ENCODE results near the gene DNAH2. TPM values are rescaled to one million over a fixed set of nuclear protein-coding genes. Genes with fewer than 3 reads are reported as not detected.

DNAH2 gene
- total and polyA plus RNA-seq, 2 of the 13 experiments (the other 11 are each of a cell fraction or from before 2014, with no cell fraction given) = not detected

- TF ChIP-seq ZNF333 (CRISPR knock-in tag; IDR thresholded peaks at IDR 0.05; ENCODE audit: borderline replicate concordance) = no peak
- TF ChIP-seq DNMT3B (CRISPR knock-in tag; conservative IDR thresholded peaks at IDR 0.05) = 0 out of 2 replicates have a peak, but pooled peaks have one; percentile 33
- TF ChIP-seq SNAPC2 (CRISPR knock-in tag; IDR thresholded peaks at IDR 0.05) = no peak
- no peak for TF ChIP-seq EEA1 (CRISPR knock-in tag; IDR thresholded peaks at IDR 0.05; ENCODE audit: borderline replicate concordance)
- no peak for TF ChIP-seq FOSL1 (CRISPR knock-in tag; IDR thresholded peaks at IDR 0.05; ENCODE audit: borderline replicate concordance)
- no peak for TF ChIP-seq FUBP1 (CRISPR knock-in tag; IDR thresholded peaks at IDR 0.05; ENCODE audit: borderline replicate concordance)
- no peak for TF ChIP-seq DNMT1 (CRISPR knock-in tag; IDR thresholded peaks at IDR 0.05)
- TF ChIP-seq HNF4A (CRISPR knock-in tag; IDR thresholded peaks at IDR 0.05) = peak; percentile 83
- peak; percentile 83 for TF ChIP-seq NFIC (IDR thresholded peaks at IDR 0.05; ENCODE audit: low read length)
- no peak for TF ChIP-seq ZNF468 (CRISPR knock-in tag; IDR thresholded peaks at IDR 0.05)
- TF ChIP-seq ARID5B (CRISPR knock-in tag; IDR thresholded peaks at IDR 0.05) = peak; percentile 73
- TF ChIP-seq, protein P1, sequence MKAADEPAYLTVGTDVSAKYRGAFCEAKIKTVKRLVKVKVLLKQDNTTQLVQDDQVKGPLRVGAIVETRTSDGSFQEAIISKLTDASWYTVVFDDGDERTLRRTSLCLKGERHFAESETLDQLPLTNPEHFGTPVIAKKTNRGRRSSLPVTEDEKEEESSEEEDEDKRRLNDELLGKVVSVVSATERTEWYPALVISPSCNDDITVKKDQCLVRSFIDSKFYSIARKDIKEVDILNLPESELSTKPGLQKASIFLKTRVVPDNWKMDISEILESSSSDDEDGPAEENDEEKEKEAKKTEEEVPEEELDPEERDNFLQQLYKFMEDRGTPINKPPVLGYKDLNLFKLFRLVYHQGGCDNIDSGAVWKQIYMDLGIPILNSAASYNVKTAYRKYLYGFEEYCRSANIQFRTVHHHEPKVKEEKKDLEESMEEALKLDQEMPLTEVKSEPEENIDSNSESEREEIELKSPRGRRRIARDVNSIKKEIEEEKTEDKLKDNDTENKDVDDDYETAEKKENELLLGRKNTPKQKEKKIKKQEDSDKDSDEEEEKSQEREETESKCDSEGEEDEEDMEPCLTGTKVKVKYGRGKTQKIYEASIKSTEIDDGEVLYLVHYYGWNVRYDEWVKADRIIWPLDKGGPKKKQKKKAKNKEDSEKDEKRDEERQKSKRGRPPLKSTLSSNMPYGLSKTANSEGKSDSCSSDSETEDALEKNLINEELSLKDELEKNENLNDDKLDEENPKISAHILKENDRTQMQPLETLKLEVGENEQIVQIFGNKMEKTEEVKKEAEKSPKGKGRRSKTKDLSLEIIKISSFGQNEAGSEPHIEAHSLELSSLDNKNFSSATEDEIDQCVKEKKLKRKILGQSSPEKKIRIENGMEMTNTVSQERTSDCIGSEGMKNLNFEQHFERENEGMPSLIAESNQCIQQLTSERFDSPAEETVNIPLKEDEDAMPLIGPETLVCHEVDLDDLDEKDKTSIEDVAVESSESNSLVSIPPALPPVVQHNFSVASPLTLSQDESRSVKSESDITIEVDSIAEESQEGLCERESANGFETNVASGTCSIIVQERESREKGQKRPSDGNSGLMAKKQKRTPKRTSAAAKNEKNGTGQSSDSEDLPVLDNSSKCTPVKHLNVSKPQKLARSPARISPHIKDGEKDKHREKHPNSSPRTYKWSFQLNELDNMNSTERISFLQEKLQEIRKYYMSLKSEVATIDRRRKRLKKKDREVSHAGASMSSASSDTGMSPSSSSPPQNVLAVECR (CRISPR knock-in tag; IDR thresholded peaks at IDR 0.05; ENCODE audit: borderline replicate concordance) = peak; percentile 25; the same call in 1 of the 2 replicates
- TF ChIP-seq PITX1 (CRISPR knock-in tag; IDR thresholded peaks at IDR 0.05) = peak; percentile 77
- peak; percentile 67 for TF ChIP-seq SAP130 (CRISPR knock-in tag; IDR thresholded peaks at IDR 0.05; ENCODE audit: low read depth)
- peak; percentile 65 for TF ChIP-seq GATAD2A (CRISPR knock-in tag; IDR thresholded peaks at IDR 0.05)
- TF ChIP-seq ZEB1 (IDR thresholded peaks at IDR 0.05; ENCODE audit: insufficient replicate concordance, low read depth) = peak; percentile 57
- no peak for TF ChIP-seq RORA (CRISPR knock-in tag; IDR thresholded peaks at IDR 0.05)
- peak; percentile 51; the same call in 1 of the 2 replicates for TF ChIP-seq FOXP4 (CRISPR knock-in tag; IDR thresholded peaks at IDR 0.05)
Observed at GRCh38 chr17:7862692-7863437, 145.3 kb downstream of the DNAH2 start (continued).
